ENCODE results near the gene SNX13.

GRCh38 chr7:17937506-17938120 is 2.7 kb downstream of the SNX13 start:
- no peak for TF ChIP-seq CTCF (IDR thresholded peaks at IDR 0.05)
- TF ChIP-seq POLR2A (IDR thresholded peaks at IDR 0.05): no peak
